Measurements from ENCODE around the gene ADCY3.
A peak's percentile ranks its signal among the peaks of the same experiment; 100 is the strongest.

The ADCY3 gene

DNA sequence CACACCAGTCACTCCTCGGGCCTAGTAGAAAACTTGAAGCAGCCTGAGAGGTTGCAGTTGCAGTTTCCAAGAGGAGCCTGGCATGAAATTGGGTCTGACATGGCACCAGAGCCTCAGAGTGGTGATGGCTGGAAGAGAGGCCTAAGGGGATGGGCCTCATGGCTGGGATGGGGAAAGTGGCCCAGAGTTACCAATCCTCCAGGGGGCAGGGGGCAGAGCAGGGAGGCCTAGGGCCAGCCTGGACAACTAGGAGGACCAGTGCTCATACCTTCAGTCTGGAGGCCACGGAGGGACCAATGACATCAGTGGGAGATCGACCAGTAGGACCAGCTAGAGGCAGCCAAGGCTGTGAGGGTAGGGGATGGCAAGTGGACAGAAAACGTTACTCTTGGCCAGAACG, 15.1 kb upstream of the ADCY3 start:
- Histone ChIP-seq H3K9me3 (ENCODE audit: insufficient read depth, low read length, severe bottlenecking) (no peaks in the 10 kb centered on the region), H3K9ac (ENCODE audit: low read depth, low read length) (no peak overlapping the region), H3K27me3 (ENCODE audit: insufficient read depth, low read length, poor library complexity) (no peaks in the 10 kb centered on the region), H3K4me3 (ENCODE audit: low read depth in 1 of 2, low read length in 2 of 2) (no peak overlapping the region), H3K4me1 (ENCODE audit: insufficient read depth, low read length) (no peaks in the 10 kb centered on the region), H4K20me1 (ENCODE audit: insufficient read depth, low read length) (no peaks in the 10 kb centered on the region), H3K27ac (ENCODE audit: low read length) (no peak overlapping the region), H2AFZ (ENCODE audit: low read depth, low read length) (no peak overlapping the region), H3K4me2 (ENCODE audit: insufficient read depth, low read length) (no peak overlapping the region), H3K79me2 (ENCODE audit: insufficient read depth, low read length) (no peaks in the 10 kb centered on the region), H3K36me3 (ENCODE audit: insufficient read depth, low read length) (no peaks in the 10 kb centered on the region)
- no peak for TF ChIP-seq EZH2 (IDR thresholded peaks at IDR 0.05; ENCODE audit: borderline replicate concordance, low read depth, low read length, severe bottlenecking)
- TF ChIP-seq, protein P1, sequence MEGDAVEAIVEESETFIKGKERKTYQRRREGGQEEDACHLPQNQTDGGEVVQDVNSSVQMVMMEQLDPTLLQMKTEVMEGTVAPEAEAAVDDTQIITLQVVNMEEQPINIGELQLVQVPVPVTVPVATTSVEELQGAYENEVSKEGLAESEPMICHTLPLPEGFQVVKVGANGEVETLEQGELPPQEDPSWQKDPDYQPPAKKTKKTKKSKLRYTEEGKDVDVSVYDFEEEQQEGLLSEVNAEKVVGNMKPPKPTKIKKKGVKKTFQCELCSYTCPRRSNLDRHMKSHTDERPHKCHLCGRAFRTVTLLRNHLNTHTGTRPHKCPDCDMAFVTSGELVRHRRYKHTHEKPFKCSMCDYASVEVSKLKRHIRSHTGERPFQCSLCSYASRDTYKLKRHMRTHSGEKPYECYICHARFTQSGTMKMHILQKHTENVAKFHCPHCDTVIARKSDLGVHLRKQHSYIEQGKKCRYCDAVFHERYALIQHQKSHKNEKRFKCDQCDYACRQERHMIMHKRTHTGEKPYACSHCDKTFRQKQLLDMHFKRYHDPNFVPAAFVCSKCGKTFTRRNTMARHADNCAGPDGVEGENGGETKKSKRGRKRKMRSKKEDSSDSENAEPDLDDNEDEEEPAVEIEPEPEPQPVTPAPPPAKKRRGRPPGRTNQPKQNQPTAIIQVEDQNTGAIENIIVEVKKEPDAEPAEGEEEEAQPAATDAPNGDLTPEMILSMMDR (IDR thresholded peaks at IDR 0.05; ENCODE audit: borderline replicate concordance, extremely low read depth, low read length, poor library complexity, severe bottlenecking): no peak
- no peak for DNase-seq
- ATAC-seq (ENCODE audit: insufficient read depth, low read depth): no peak

- H3K27me3 ChIP-seq (ENCODE audit: insufficient read depth, low read length, poor library complexity): no peaks in the 10 kb centered on the region
- no peak for DNase-seq
- H3K27ac ChIP-seq (ENCODE audit: low read length): no peak overlapping the region
- no peaks in the 10 kb centered on the region for H3K36me3 ChIP-seq (ENCODE audit: insufficient read depth, low read length)
- H3K4me2 ChIP-seq (ENCODE audit: insufficient read depth, low read length): no peak overlapping the region
- no peak overlapping the region for H2AFZ ChIP-seq (ENCODE audit: low read depth, low read length)
- no peak for ATAC-seq (ENCODE audit: insufficient read depth, low read depth)
- H3K9me3 ChIP-seq (ENCODE audit: insufficient read depth, low read length, severe bottlenecking): no peaks in the 10 kb centered on the region
- TF ChIP-seq, protein P1 (IDR thresholded peaks at IDR 0.05; ENCODE audit: borderline replicate concordance, extremely low read depth, low read length, poor library complexity, severe bottlenecking): no peak
- TF ChIP-seq EZH2 (IDR thresholded peaks at IDR 0.05; ENCODE audit: borderline replicate concordance, low read depth, low read length, severe bottlenecking): no peak
- no peak overlapping the region for H3K9ac ChIP-seq (ENCODE audit: low read depth, low read length)
- no peaks in the 10 kb centered on the region for H3K4me1 ChIP-seq (ENCODE audit: insufficient read depth, low read length)
- H4K20me1 ChIP-seq (ENCODE audit: insufficient read depth, low read length): no peaks in the 10 kb centered on the region
- no peak overlapping the region for H3K4me3 ChIP-seq (ENCODE audit: low read depth in 1 of 2, low read length in 2 of 2)
- no peaks in the 10 kb centered on the region for H3K79me2 ChIP-seq (ENCODE audit: insufficient read depth, low read length)
Observed at GRCh38 chr2:24932715-24933114, 12.7 kb upstream of the ADCY3 start.

GRCh38 chr2:24930768-24931167, 10.7 kb upstream of the ADCY3 start:
- Histone ChIP-seq H3K4me3 (ENCODE audit: low read depth in 1 of 2, low read length in 2 of 2) (no peak overlapping the region), H2AFZ (ENCODE audit: low read depth, low read length) (no peak overlapping the region), H3K27ac (ENCODE audit: low read length) (no peak overlapping the region), H3K36me3 (ENCODE audit: insufficient read depth, low read length) (no peaks in the 10 kb centered on the region), H3K9me3 (ENCODE audit: insufficient read depth, low read length, severe bottlenecking) (no peaks in the 10 kb centered on the region), H3K79me2 (ENCODE audit: insufficient read depth, low read length) (no peaks in the 10 kb centered on the region), H3K4me2 (ENCODE audit: insufficient read depth, low read length) (no peak overlapping the region), H3K4me1 (ENCODE audit: insufficient read depth, low read length) (no peaks in the 10 kb centered on the region), H3K9ac (ENCODE audit: low read depth, low read length) (no peak overlapping the region), H4K20me1 (ENCODE audit: insufficient read depth, low read length) (no peaks in the 10 kb centered on the region), H3K27me3 (ENCODE audit: insufficient read depth, low read length, poor library complexity) (no peaks in the 10 kb centered on the region)
- no peak for TF ChIP-seq EZH2 (IDR thresholded peaks at IDR 0.05; ENCODE audit: borderline replicate concordance, low read depth, low read length, severe bottlenecking)
- TF ChIP-seq, protein P1 (IDR thresholded peaks at IDR 0.05; ENCODE audit: borderline replicate concordance, extremely low read depth, low read length, poor library complexity, severe bottlenecking): no peak
- DNase-seq (no peak), ATAC-seq (ENCODE audit: insufficient read depth, low read depth) (peak; percentile 37; the same call in 1 of the 3 replicates)

GRCh38 chr2:24929230-24929629, 9.2 kb upstream of the ADCY3 start:
- Histone ChIP-seq H3K9me3 (ENCODE audit: insufficient read depth, low read length, severe bottlenecking) (no peaks in the 10 kb centered on the region), H3K79me2 (ENCODE audit: insufficient read depth, low read length) (no peaks in the 10 kb centered on the region), H3K27ac (ENCODE audit: low read length) (no peak overlapping the region), H3K4me2 (ENCODE audit: insufficient read depth, low read length) (no peak overlapping the region), H3K4me1 (ENCODE audit: insufficient read depth, low read length) (no peaks in the 10 kb centered on the region), H3K27me3 (ENCODE audit: insufficient read depth, low read length, poor library complexity) (no peaks in the 10 kb centered on the region), H3K4me3 (ENCODE audit: low read depth in 1 of 2, low read length in 2 of 2) (no peak overlapping the region), H2AFZ (ENCODE audit: low read depth, low read length) (no peak overlapping the region), H3K36me3 (ENCODE audit: insufficient read depth, low read length) (no peaks in the 10 kb centered on the region), H4K20me1 (ENCODE audit: insufficient read depth, low read length) (no peaks in the 10 kb centered on the region), H3K9ac (ENCODE audit: low read depth, low read length) (no peak overlapping the region)
- TF ChIP-seq, protein P1 (IDR thresholded peaks at IDR 0.05; ENCODE audit: borderline replicate concordance, extremely low read depth, low read length, poor library complexity, severe bottlenecking): peak; percentile 7
- TF ChIP-seq EZH2 (IDR thresholded peaks at IDR 0.05; ENCODE audit: borderline replicate concordance, low read depth, low read length, severe bottlenecking): no peak
- no peak for ATAC-seq (ENCODE audit: insufficient read depth, low read depth)
- no peak for DNase-seq

Measured in DND-41 (cell line).